ENCODE data around the gene EXOC3.

- TF ChIP-seq CTCF (IDR thresholded peaks at IDR 0.05) (no peak), EZH2phosphoT487 (IDR thresholded peaks at IDR 0.05) (no peak)
These were observed 40.2 kb upstream of the EXOC3 start for GRCh38 chr5:402615-403359.

All from neural progenitor cell (in vitro differentiated cells).